ENCODE data around the gene GOT1.

The GOT1 gene

GRCh38 chr10:99393683-99394082 lies 36.7 kb downstream of the GOT1 start:
- Histone ChIP-seq H3K4me1 (ENCODE audit: control insufficient read depth, insufficient read depth, low read length) (peaks cover 21% of the 10 kb centered on the region), H3K9me3 (ENCODE audit: control insufficient read depth, insufficient read depth, low read length) (no peaks in the 10 kb centered on the region), H3K27me3 (ENCODE audit: control insufficient read depth, insufficient read depth, low read length) (no peaks in the 10 kb centered on the region), H3K36me3 (ENCODE audit: control insufficient read depth, insufficient read depth, low read length) (peaks cover 5% of the 10 kb centered on the region), H3K9ac (ENCODE audit: low read depth, low read length) (no peak overlapping the region), H3K4me3 (ENCODE audit: low read depth, low read length) (no peak overlapping the region)

- Histone ChIP-seq H3K9me3 (ENCODE audit: control insufficient read depth, insufficient read depth, low read length) (no peaks in the 10 kb centered on the region), H3K4me3 (ENCODE audit: low read depth, low read length) (no peak overlapping the region), H3K4me1 (ENCODE audit: control insufficient read depth, insufficient read depth, low read length) (peaks cover 21% of the 10 kb centered on the region), H3K36me3 (ENCODE audit: control insufficient read depth, insufficient read depth, low read length) (peaks cover 5% of the 10 kb centered on the region), H3K27me3 (ENCODE audit: control insufficient read depth, insufficient read depth, low read length) (no peaks in the 10 kb centered on the region), H3K9ac (ENCODE audit: low read depth, low read length) (no peak overlapping the region)
These were observed 37.4 kb downstream of the GOT1 start for GRCh38 chr10:99393036-99393435.

- no peak overlapping the region for H3K9ac ChIP-seq (ENCODE audit: low read depth, low read length)
- no peak overlapping the region for H3K4me3 ChIP-seq (ENCODE audit: low read depth, low read length)
- no peaks in the 10 kb centered on the region for H3K9me3 ChIP-seq (ENCODE audit: control insufficient read depth, insufficient read depth, low read length)
- H3K4me1 ChIP-seq (ENCODE audit: control insufficient read depth, insufficient read depth, low read length), result peaks cover 21% of the 10 kb centered on the region
- no peaks in the 10 kb centered on the region for H3K27me3 ChIP-seq (ENCODE audit: control insufficient read depth, insufficient read depth, low read length)
- no peaks in the 10 kb centered on the region for H3K36me3 ChIP-seq (ENCODE audit: control insufficient read depth, insufficient read depth, low read length)
These were observed 39.1 kb downstream of the GOT1 start for GRCh38 chr10:99391346-99391745.

GRCh38 chr10:99389729-99390480 lies 40.5 kb downstream of the GOT1 start:
- Histone ChIP-seq H3K9ac (ENCODE audit: low read depth, low read length) (no peak overlapping the region), H3K9me3 (ENCODE audit: control insufficient read depth, insufficient read depth, low read length) (no peaks in the 10 kb centered on the region), H3K4me3 (ENCODE audit: low read depth, low read length) (no peak overlapping the region), H3K4me1 (ENCODE audit: control insufficient read depth, insufficient read depth, low read length) (peaks cover 14% of the 10 kb centered on the region), H3K27me3 (ENCODE audit: control insufficient read depth, insufficient read depth, low read length) (no peaks in the 10 kb centered on the region), H3K36me3 (ENCODE audit: control insufficient read depth, insufficient read depth, low read length) (no peaks in the 10 kb centered on the region)

- no peaks in the 10 kb centered on the region for H3K36me3 ChIP-seq (ENCODE audit: control insufficient read depth, insufficient read depth, low read length)
- no peaks in the 10 kb centered on the region for H3K4me1 ChIP-seq (ENCODE audit: control insufficient read depth, insufficient read depth, low read length)
- H3K27me3 ChIP-seq (ENCODE audit: control insufficient read depth, insufficient read depth, low read length), result no peaks in the 10 kb centered on the region
- H3K9me3 ChIP-seq (ENCODE audit: control insufficient read depth, insufficient read depth, low read length), result no peaks in the 10 kb centered on the region
- no peak overlapping the region for H3K9ac ChIP-seq (ENCODE audit: low read depth, low read length)
- H3K4me3 ChIP-seq (ENCODE audit: low read depth, low read length), result no peak overlapping the region
These were observed 42.9 kb downstream of the GOT1 start for GRCh38 chr10:99387541-99387940.

- Histone ChIP-seq H3K27me3 (ENCODE audit: control insufficient read depth, insufficient read depth, low read length) (no peaks in the 10 kb centered on the region), H3K9ac (ENCODE audit: low read depth, low read length) (no peak overlapping the region), H3K4me1 (ENCODE audit: control insufficient read depth, insufficient read depth, low read length) (no peaks in the 10 kb centered on the region), H3K9me3 (ENCODE audit: control insufficient read depth, insufficient read depth, low read length) (no peaks in the 10 kb centered on the region), H3K4me3 (ENCODE audit: low read depth, low read length) (no peak overlapping the region), H3K36me3 (ENCODE audit: control insufficient read depth, insufficient read depth, low read length) (no peaks in the 10 kb centered on the region)
These were observed 43.4 kb downstream of the GOT1 start for GRCh38 chr10:99387071-99387470.

GRCh38 chr10:99382176-99382575 lies 48.2 kb downstream of the GOT1 start:
- Histone ChIP-seq H3K9me3 (ENCODE audit: control insufficient read depth, insufficient read depth, low read length) (no peaks in the 10 kb centered on the region), H3K9ac (ENCODE audit: low read depth, low read length) (no peak overlapping the region), H3K4me3 (ENCODE audit: low read depth, low read length) (no peak overlapping the region), H3K27me3 (ENCODE audit: control insufficient read depth, insufficient read depth, low read length) (no peaks in the 10 kb centered on the region), H3K36me3 (ENCODE audit: control insufficient read depth, insufficient read depth, low read length) (no peaks in the 10 kb centered on the region), H3K4me1 (ENCODE audit: control insufficient read depth, insufficient read depth, low read length) (no peaks in the 10 kb centered on the region)

- Histone ChIP-seq H3K27me3 (ENCODE audit: control insufficient read depth, insufficient read depth, low read length) (no peaks in the 10 kb centered on the region), H3K4me3 (ENCODE audit: low read depth, low read length) (no peak overlapping the region), H3K9me3 (ENCODE audit: control insufficient read depth, insufficient read depth, low read length) (no peaks in the 10 kb centered on the region), H3K9ac (ENCODE audit: low read depth, low read length) (no peak overlapping the region), H3K36me3 (ENCODE audit: control insufficient read depth, insufficient read depth, low read length) (no peaks in the 10 kb centered on the region), H3K4me1 (ENCODE audit: control insufficient read depth, insufficient read depth, low read length) (no peaks in the 10 kb centered on the region)
These were observed 55.0 kb downstream of the GOT1 start for GRCh38 chr10:99375426-99375825.

GRCh38 chr10:99374972-99375371 lies 55.5 kb downstream of the GOT1 start:
- Histone ChIP-seq H3K4me3 (ENCODE audit: low read depth, low read length) (no peak overlapping the region), H3K9me3 (ENCODE audit: control insufficient read depth, insufficient read depth, low read length) (no peaks in the 10 kb centered on the region)

GRCh38 chr10:99374526-99374925 lies 55.9 kb downstream of the GOT1 start:
- no peak overlapping the region for H3K4me3 ChIP-seq (ENCODE audit: low read depth, low read length)
- H3K9ac ChIP-seq (ENCODE audit: low read depth, low read length), result no peak overlapping the region
- no peaks in the 10 kb centered on the region for H3K27me3 ChIP-seq (ENCODE audit: control insufficient read depth, insufficient read depth, low read length)
- no peaks in the 10 kb centered on the region for H3K4me1 ChIP-seq (ENCODE audit: control insufficient read depth, insufficient read depth, low read length)
- no peaks in the 10 kb centered on the region for H3K9me3 ChIP-seq (ENCODE audit: control insufficient read depth, insufficient read depth, low read length)
- no peaks in the 10 kb centered on the region for H3K36me3 ChIP-seq (ENCODE audit: control insufficient read depth, insufficient read depth, low read length)

More at GRCh38 chr10:99374972-99375371, 55.5 kb downstream of the GOT1 start:
- H3K4me1 ChIP-seq (ENCODE audit: control insufficient read depth, insufficient read depth, low read length), result no peaks in the 10 kb centered on the region
- no peaks in the 10 kb centered on the region for H3K36me3 ChIP-seq (ENCODE audit: control insufficient read depth, insufficient read depth, low read length)
- no peaks in the 10 kb centered on the region for H3K27me3 ChIP-seq (ENCODE audit: control insufficient read depth, insufficient read depth, low read length)
- H3K9ac ChIP-seq (ENCODE audit: low read depth, low read length), result no peak overlapping the region

GRCh38 chr10:99372546-99373271 lies 57.7 kb downstream of the GOT1 start:
- Histone ChIP-seq H3K27me3 (ENCODE audit: control insufficient read depth, insufficient read depth, low read length) (no peaks in the 10 kb centered on the region), H3K36me3 (ENCODE audit: control insufficient read depth, insufficient read depth, low read length) (no peaks in the 10 kb centered on the region), H3K4me3 (ENCODE audit: low read depth, low read length) (no peak overlapping the region), H3K9ac (ENCODE audit: low read depth, low read length) (no peak overlapping the region), H3K9me3 (ENCODE audit: control insufficient read depth, insufficient read depth, low read length) (no peaks in the 10 kb centered on the region), H3K4me1 (ENCODE audit: control insufficient read depth, insufficient read depth, low read length) (no peaks in the 10 kb centered on the region)

- H3K9me3 ChIP-seq (ENCODE audit: control insufficient read depth, insufficient read depth, low read length), result no peaks in the 10 kb centered on the region
- no peak overlapping the region for H3K4me3 ChIP-seq (ENCODE audit: low read depth, low read length)
- no peaks in the 10 kb centered on the region for H3K4me1 ChIP-seq (ENCODE audit: control insufficient read depth, insufficient read depth, low read length)
- H3K9ac ChIP-seq (ENCODE audit: low read depth, low read length), result no peak overlapping the region
- no peaks in the 10 kb centered on the region for H3K27me3 ChIP-seq (ENCODE audit: control insufficient read depth, insufficient read depth, low read length)
- no peaks in the 10 kb centered on the region for H3K36me3 ChIP-seq (ENCODE audit: control insufficient read depth, insufficient read depth, low read length)
These were observed 59.4 kb downstream of the GOT1 start for GRCh38 chr10:99370993-99371392.

Data from iPS-15b (cell line).